Lung (tissue), 12 donors: Measurements from ENCODE around the gene ANK3. TPM values are rescaled to one million over a fixed set of nuclear protein-coding genes. Genes with fewer than 3 reads are reported as not detected.

Experiments used
- ATAC-seq: fragments of 200-7000 bp; cut with Tn5 transposase; one replicate; pipeline ENCODE4 v1.9.1; 2020; ENCODE audit warnings: moderate number of reproducible peaks; ENCODE audit not compliant: insufficient read depth, low FRiP score
- DNase-seq, 3 donors: peaks; one replicate each; pipeline ENCODE4 v3.0.0-alpha.2; 2013 to 2017
- H3K27ac ChIP-seq, 2 donors: one replicate each; pipeline ENCODE4 v1.5.1; 2013; ENCODE audit warnings: mild to moderate bottlenecking in 2 of 2, moderate library complexity in 2 of 2, control low read depth in 1 of 2, inconsistent platforms in 1 of 2, low read depth in 1 of 2, low read length in 1 of 2
- H3K27me3 ChIP-seq, 3 donors: one replicate each; pipeline ENCODE4 v1.5.1; 2013; ENCODE audit warnings: low read length in 2 of 3; ENCODE audit not compliant: control insufficient read depth in 3 of 3, insufficient read depth in 3 of 3
- H3K36me3 ChIP-seq, 4 donors: one replicate each; pipeline ENCODE4 v1.5.1; 2013; ENCODE audit warnings: low read length in 4 of 4, mild to moderate bottlenecking in 1 of 4, moderate library complexity in 1 of 4; ENCODE audit not compliant: control insufficient read depth in 4 of 4, insufficient read depth in 4 of 4
- H3K4me1 ChIP-seq, 5 donors: one replicate each; pipeline ENCODE4 v1.5.1; 2013; ENCODE audit warnings: low read length in 5 of 5, mild to moderate bottlenecking in 2 of 5, moderate library complexity in 1 of 5; ENCODE audit not compliant: control insufficient read depth in 5 of 5, insufficient read depth in 5 of 5
- H3K4me3 ChIP-seq: one replicate; pipeline ENCODE4 v1.5.1; 2013; ENCODE audit warnings: mild to moderate bottlenecking, control low read depth, moderate library complexity
- H3K9ac ChIP-seq, 2 donors: one replicate each; pipeline ENCODE4 v1.5.1; 2013; ENCODE audit warnings: low read length in 2 of 2, control low read depth in 1 of 2; ENCODE audit not compliant: insufficient read depth in 1 of 2
- H3K9me3 ChIP-seq, 4 donors: one replicate each; pipeline ENCODE4 v1.5.1; 2013; ENCODE audit warnings: low read length in 3 of 4, mild to moderate bottlenecking in 1 of 4, moderate library complexity in 1 of 4; ENCODE audit not compliant: control insufficient read depth in 4 of 4, insufficient read depth in 3 of 4
- CTCF ChIP-seq: IDR thresholded peaks from 2 replicates; pipeline ENCODE4 v1.5.1; 2012; ENCODE audit warnings: mild to moderate bottlenecking; ENCODE audit errors: control extremely low read depth, extremely low read depth
- WGBS, 2 donors: extraction: QIAGEN DNeasy Blood & Tissue Kit; methylation state at CpG; one replicate each; pipeline ENCODE4 v1.1.7; 2013; 5-methylcytosine and 5-hydroxymethylcytosine counted together
- polyA plus RNA-seq, 2 donors: library from polyadenylated mRNA; stranded (reverse); fragments of 200-250 nt; gene quantifications; one replicate each; pipeline ENCODE4 v1.2.1, GENCODE V29; 2013
- total RNA-seq, 2 donors: library from RNA; depleted of rRNA in 1 of 2; stranded (reverse); fragments of >200 nt in 1 of 2; gene quantifications; one replicate each; pipeline ENCODE4 v1.2.1, GENCODE V29; 2014 to 2021
- donor health status: control.
- donor health status: control.
- donor health status: Bipolar disorder and iron deficiency.
- donor health status: healthy.
- donor health status: DM: yes; HTN: yes; CAD: no.

The ANK3 gene
- total and polyA plus RNA-seq, 4 donors: 10.4 to 96.0 (median 46.4) TPM

- H3K27ac ChIP-seq: no peak overlapping the region
- H3K4me3 ChIP-seq: no peak overlapping the region
- DNase-seq (no peak), ATAC-seq (no peak)
- H3K9me3 ChIP-seq: no peaks in the 10 kb centered on the region
- no peaks in the 10 kb centered on the region for H3K27me3 ChIP-seq
- no peaks in the 10 kb centered on the region for H3K36me3 ChIP-seq
- WGBS, 2 donors: 95 to 99% methylated on average over 1 of the region's 1 CpG
- no peak overlapping the region for H3K9ac ChIP-seq
- TF ChIP-seq CTCF: no peak
- H3K4me1 ChIP-seq: peaks cover 0 to 5% (median 0%) of the 10 kb centered on the region in 5 donors
Measured at GRCh38 chr10:60311821-60312220, 77.9 kb downstream of the ANK3 start.

- Histone ChIP-seq H3K27me3 (no peaks in the 10 kb centered on the region), H3K36me3 (no peaks in the 10 kb centered on the region), H3K4me1 (peaks cover 0 to 5% (median 0%) of the 10 kb centered on the region in 5 donors), H3K9ac (no peak overlapping the region), H3K9me3 (no peaks in the 10 kb centered on the region), H3K4me3 (no peak overlapping the region), H3K27ac (no peak overlapping the region)
- ATAC-seq (no peak), DNase-seq (no peak)
- 23 to 42% methylated on average over 2 of the region's 2 CpGs for WGBS, 2 donors
- no peak for TF ChIP-seq CTCF
Measured at GRCh38 chr10:60310740-60311139, 78.9 kb downstream of the ANK3 start.

- Histone ChIP-seq H3K4me3 (no peak overlapping the region), H3K27ac (no peak overlapping the region), H3K9ac (no peak overlapping the region), H3K36me3 (no peaks in the 10 kb centered on the region), H3K9me3 (no peaks in the 10 kb centered on the region), H3K27me3 (no peaks in the 10 kb centered on the region), H3K4me1 (peaks cover 0 to 5% (median 0%) of the 10 kb centered on the region in 5 donors)
- no peak for TF ChIP-seq CTCF
- ATAC-seq: no peak
- 87 to 93% methylated on average over 2 of the region's 2 CpGs for WGBS, 2 donors
- no peak for DNase-seq
Measured at GRCh38 chr10:60309891-60310290, 79.8 kb downstream of the ANK3 start.

- H3K4me1 ChIP-seq: peaks cover 0 to 3% (median 0%) of the 10 kb centered on the region in 5 donors
- DNase-seq: no peak
Measured at GRCh38 chr10:60309371-60309770, 80.3 kb downstream of the ANK3 start.

More at GRCh38 chr10:60309371-60309770, 80.3 kb downstream of the ANK3 start:
- H3K9me3 ChIP-seq: no peaks in the 10 kb centered on the region
- no peak overlapping the region for H3K4me3 ChIP-seq
- H3K27me3 ChIP-seq: no peaks in the 10 kb centered on the region
- TF ChIP-seq CTCF: no peak
- H3K27ac ChIP-seq: no peak overlapping the region
- no peaks in the 10 kb centered on the region for H3K36me3 ChIP-seq
- H3K9ac ChIP-seq: no peak overlapping the region
- no peak for ATAC-seq
